Heart right ventricle (tissue), 16 donors: ENCODE data around the gene MYOM3. TPM values are rescaled to one million over a fixed set of nuclear protein-coding genes. Genes with fewer than 3 reads are reported as not detected.
A peak's percentile ranks its signal among the peaks of the same experiment; 100 is the strongest.

ENCODE experiments used
- ATAC-seq, 8 donors: fragments of 200-7000 bp; cut with Tn5 transposase; one replicate each; pipeline ENCODE4 v1.9.1; 2020; ENCODE audit warnings: mild to moderate bottlenecking in 8 of 8, moderate library complexity in 8 of 8, moderate number of reproducible peaks in 1 of 8
- DNase-seq, 2 donors: peaks; one replicate each; pipeline ENCODE4 v3.0.0-alpha.2; 2020
- H3K27ac ChIP-seq, 10 donors: fragments of 200-600 bp; sonication (generic) in 2 of 10; one replicate each; pipeline versions ENCODE4 v1.5.0 to v1.8.0; 2020 to 2022; ENCODE audit warnings: mild to moderate bottlenecking in 3 of 10
- H3K27me3 ChIP-seq, 7 donors: fragments of 200-600 bp; one replicate each; pipeline ENCODE4 v1.8.0; 2021 to 2022; ENCODE audit warnings: mild to moderate bottlenecking in 2 of 7
- H3K36me3 ChIP-seq, 9 donors: fragments of 200-600 bp; sonication (generic) in 1 of 9; one replicate each; pipeline versions ENCODE4 v1.5.0 to v1.8.0; 2020 to 2022; ENCODE audit warnings: mild to moderate bottlenecking in 2 of 9
- H3K4me1 ChIP-seq, 9 donors: fragments of 200-600 bp; sonication (generic) in 1 of 9; one replicate each; pipeline versions ENCODE4 v1.5.0 to v1.8.0; 2020 to 2022; ENCODE audit warnings: mild to moderate bottlenecking in 4 of 9
- H3K4me3 ChIP-seq, 10 donors: fragments of 200-600 bp; sonication (generic) in 2 of 10; one replicate each; pipeline versions ENCODE4 v1.5.0 to v1.8.0; 2020 to 2022; ENCODE audit warnings: mild to moderate bottlenecking in 7 of 10, moderate library complexity in 2 of 10
- H3K9me3 ChIP-seq, 11 donors: fragments of 200-600 bp in 10 of 11; sonication (generic) in 2 of 11; one replicate each; pipeline versions ENCODE4 v1.5.0 to v1.8.0; 2013 to 2022; ENCODE audit warnings: mild to moderate bottlenecking in 2 of 11, control low read depth in 1 of 11, moderate library complexity in 1 of 11
- CTCF ChIP-seq, 9 donors: fragments of 200-600 bp; sonication (generic) in 2 of 9; IDR thresholded peaks; one replicate each; pipeline versions ENCODE4 v1.5.0 to v1.8.0; 2021 to 2022; ENCODE audit warnings: antibody characterized with exemption in 9 of 9, mild to moderate bottlenecking in 5 of 9, moderate library complexity in 1 of 9
- WGBS, 2 donors: extraction: QIAGEN DNeasy Blood & Tissue Kit; methylation state at CpG; one replicate each; pipeline ENCODE4 v1.1.7; 2013; ENCODE audit warnings: inconsistent platforms in 1 of 2; 5-methylcytosine and 5-hydroxymethylcytosine counted together
- intact Hi-C, 10 donors: fragments of 100-400 bp; cut with DNase I; formaldehyde crosslinking; loops; one replicate each; pipeline versions ENCODE4 v1.11.1 to v1.14.2; 2022
- polyA plus RNA-seq, 2 donors: library from polyadenylated mRNA; stranded (reverse); fragments of 200-250 nt; gene quantifications; one replicate each; pipeline ENCODE4 v1.2.3, GENCODE V29; 2013
- total RNA-seq, 10 donors: library from RNA; stranded (reverse); fragmentation: NEBNext Ultra II Directional in 3 of 10; extraction: Animal tissue kit (Norgen Biotek cat#: 25700) in 3 of 10; gene quantifications; one replicate each; pipeline versions ENCODE4 v1.2.1 to v1.2.4, GENCODE V29; 2021 to 2023
- donor health status: Arrhythmogenic right ventricular cardiomyopathy.
- donor health status: ischemic (EF 13 %, LVEDD 7.1; RV severe dilation, severe dysfunction).
- donor health status: healthy with polysubstance abuse.
- donor health status: DM: no; HTN: yes; CAD: no.
- donor health status: DM: no; HTN: no; CAD: no.
- donor health status: ischemic (EF 25% LVEDD 6.9; RV normal size, moderate dysfunction).
- donor health status: ischemic (EF 25% LVEDD 5.7; RV mildly dilated, moderate dysfunction).
- donor health status: healthy.
- donor health status: DM: yes; HTN: yes; CAD: no.
- donor health status: Ischemic cardiomyopathy.
- donor health status: ischemic (EF 35%, LVEDD 5.7; RV mildly dilated, moderate dysfunction).
- donor health status: nonischemic (EF 11% LVEDD 7.7; RV severe dilation, severe dysfunction).
- donor health status: DM: yes; HTN: yes; CAD: no.
- donor health status: PGD.
- donor health status: ischemic (EF 29% LVEDD 5.4; RV normal size, mild dysfunction).
- donor health status: nonischemic (EF 23%, LVEDD 6.1; RV moderate dilation, normal function).

MYOM3 gene
- total and polyA plus RNA-seq, 12 donors: 85.3 to 428 (median 318) TPM

- intact Hi-C loops: no loop called here
- no peak overlapping the region for H3K4me3 ChIP-seq
- H3K9me3 ChIP-seq: no peaks in the 10 kb centered on the region
- no peak for TF ChIP-seq CTCF (IDR thresholded peaks at IDR 0.05)
- DNase-seq: peak; percentile 37 to 55
- peaks cover 0 to 50% (median 7%) of the 10 kb centered on the region in 9 donors for H3K4me1 ChIP-seq
- H3K36me3 ChIP-seq: peaks cover 0 to 75% (median 0%) of the 10 kb centered on the region in 9 donors
- peak; percentile 38 to 74 (median 61) for ATAC-seq
- H3K27ac ChIP-seq: peak overlapping the region in 9 of 10 donors; percentile 2 to 64 (median 52)
- 47 to 55% methylated on average over 16 of the region's 16 CpGs for WGBS, 2 donors
- H3K27me3 ChIP-seq: no peaks in the 10 kb centered on the region
Measured at GRCh38 chr1:24077278-24077978, 34.5 kb downstream of the MYOM3 start.

- no peaks in the 10 kb centered on the region for H3K9me3 ChIP-seq
- H3K27ac ChIP-seq: peak overlapping the region in 3 of 10 donors; percentile 19 to 29 (median 28)
- DNase-seq (no peak), ATAC-seq (no peak)
- TF ChIP-seq CTCF (IDR thresholded peaks at IDR 0.05): no peak
- H3K4me3 ChIP-seq: no peak overlapping the region
- intact Hi-C loops: no loop called here
- H3K4me1 ChIP-seq: peaks cover 2 to 46% (median 8%) of the 10 kb centered on the region in 9 donors
- no peaks in the 10 kb centered on the region for H3K27me3 ChIP-seq
- H3K36me3 ChIP-seq: peaks cover 0 to 68% (median 0%) of the 10 kb centered on the region in 9 donors
- WGBS, 2 donors: 75 to 79% methylated on average over 8 of the region's 8 CpGs
Measured at GRCh38 chr1:24075946-24076345, 36.0 kb downstream of the MYOM3 start.

- peaks cover 0 to 64% (median 0%) of the 10 kb centered on the region in 9 donors for H3K36me3 ChIP-seq
- peak overlapping the region in 1 of 10 donors; percentile 30 for H3K27ac ChIP-seq
- H3K4me1 ChIP-seq: peaks cover 2 to 46% (median 11%) of the 10 kb centered on the region in 9 donors
- no peaks in the 10 kb centered on the region for H3K9me3 ChIP-seq
- intact Hi-C loops: no loop called here
- ATAC-seq (no peak), DNase-seq (no peak)
- WGBS, 2 donors: 79 to 86% methylated on average over 4 of the region's 4 CpGs
- H3K4me3 ChIP-seq: no peak overlapping the region
- TF ChIP-seq CTCF (IDR thresholded peaks at IDR 0.05): no peak
- H3K27me3 ChIP-seq: no peaks in the 10 kb centered on the region
Measured at GRCh38 chr1:24075590-24075854, 36.4 kb downstream of the MYOM3 start.

GRCh38 chr1:24074817-24075589 is 36.9 kb downstream of the MYOM3 start:
- peaks cover 2 to 43% (median 11%) of the 10 kb centered on the region in 9 donors for H3K4me1 ChIP-seq
- ATAC-seq (no peak), DNase-seq (no peak)
- peak overlapping the region in 2 of 10 donors; percentile 8 to 30 for H3K27ac ChIP-seq
- 86% methylated on average over 15 of the region's 15 CpGs for WGBS, 2 donors
- H3K27me3 ChIP-seq: no peaks in the 10 kb centered on the region
- intact Hi-C loops: loop anchor here in 3 of 10 donors (5.0 kb wide), 2 partner anchors 32 to 37 kb away; partner anchors contain the start of gene MYOM3 (in 2 of the 3)
- no peak overlapping the region for H3K4me3 ChIP-seq
- peaks cover 0 to 63% (median 0%) of the 10 kb centered on the region in 9 donors for H3K36me3 ChIP-seq
- no peak for TF ChIP-seq CTCF (IDR thresholded peaks at IDR 0.05)
- no peaks in the 10 kb centered on the region for H3K9me3 ChIP-seq
